Measurements from ENCODE around the gene MID1. TPM values are rescaled to one million over a fixed set of nuclear protein-coding genes. Genes with fewer than 3 reads are reported as not detected.

MID1 gene
- polyA plus RNA-seq, 3 donors from 2014 or later = not detected

DNA sequence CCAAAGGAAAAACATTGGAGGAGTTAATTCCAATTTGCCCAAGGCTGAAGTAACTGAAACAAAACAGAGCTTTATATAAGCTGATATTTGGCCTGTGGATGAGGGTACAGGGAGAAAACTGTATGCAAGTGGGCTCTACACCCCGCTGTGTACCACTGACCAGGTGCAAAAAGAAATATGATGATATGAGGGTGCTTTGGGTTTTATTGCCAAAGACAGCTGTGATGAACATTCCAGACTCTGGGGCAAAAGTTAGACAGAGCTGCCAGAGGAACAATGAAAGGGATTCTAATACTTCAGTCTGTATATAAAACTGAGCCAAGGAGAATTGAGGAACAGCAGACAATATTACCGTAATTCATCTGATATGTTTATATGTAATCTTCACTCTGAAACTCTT is 117.4 kb downstream of the MID1 start:
- no peaks in the 10 kb centered on the region for H3K4me1 Mint-ChIP-seq

GRCh38 chrX:10501611-10502010 is 118.8 kb downstream of the MID1 start:
- no peaks in the 10 kb centered on the region for H3K36me3 Mint-ChIP-seq
- H3K27ac Mint-ChIP-seq = no peak overlapping the region
- DNase-seq = no peak
- peaks cover 0 to 3% (median 0%) of the 10 kb centered on the region in 3 donors for H3K27me3 Mint-ChIP-seq (ENCODE audit: low read depth in 3 of 3)
- peaks cover 0 to 3% (median 0%) of the 10 kb centered on the region in 6 donors for H3K9me3 Mint-ChIP-seq
- no peak overlapping the region for H3K4me3 Mint-ChIP-seq
- H3K4me1 Mint-ChIP-seq = no peaks in the 10 kb centered on the region

More for the DNA sequence above, 117.4 kb downstream of the MID1 start:
- Mint-ChIP-seq H3K4me3 (no peak overlapping the region), H3K9me3 (peaks cover 0 to 3% (median 0%) of the 10 kb centered on the region in 6 donors), H3K36me3 (no peaks in the 10 kb centered on the region), H3K27me3 (ENCODE audit: low read depth in 3 of 3) (peaks cover 0 to 2% (median 0%) of the 10 kb centered on the region in 3 donors), H3K27ac (no peak overlapping the region)
- DNase-seq = no peak

DNA sequence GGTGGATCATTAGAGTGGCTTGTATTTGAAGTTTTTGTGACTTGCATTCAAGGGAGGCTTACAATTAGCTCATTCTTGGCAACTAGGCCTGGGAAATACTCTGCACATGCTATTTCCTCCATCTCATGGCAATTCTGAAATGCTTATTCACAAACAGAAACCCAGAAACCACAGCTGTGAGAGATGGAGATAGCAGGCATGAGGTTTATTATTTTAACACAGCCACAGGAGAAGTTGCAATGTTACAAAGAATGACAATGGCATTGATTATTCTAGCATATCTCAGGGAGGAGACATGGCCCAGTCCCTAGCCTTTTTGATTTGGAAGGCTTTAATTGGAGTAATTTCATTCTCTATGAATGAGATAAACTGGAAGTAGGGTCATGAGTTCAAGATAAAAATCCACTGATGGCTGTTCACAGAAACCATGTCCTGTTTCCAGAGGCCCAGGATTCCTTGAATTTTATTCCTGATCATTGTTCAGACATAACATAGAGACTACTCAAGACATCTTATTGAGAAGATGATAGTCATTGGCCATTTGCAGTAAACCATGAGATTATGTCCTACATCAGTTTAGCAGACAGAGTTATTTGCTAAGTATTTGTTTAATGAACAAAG is 123.9 kb downstream of the MID1 start:
- Mint-ChIP-seq H3K27ac (no peak overlapping the region), H3K4me3 (no peak overlapping the region), H3K27me3 (ENCODE audit: low read depth in 3 of 3) (peaks cover 1 to 5% (median 5%) of the 10 kb centered on the region in 3 donors), H3K36me3 (no peaks in the 10 kb centered on the region), H3K4me1 (no peaks in the 10 kb centered on the region), H3K9me3 (peaks cover 0 to under 1% (median 0%) of the 10 kb centered on the region in 6 donors)
- DNase-seq = no peak

- DNase-seq = no peak
- Mint-ChIP-seq H3K27me3 (ENCODE audit: low read depth in 3 of 3) (peaks cover 1 to 9% (median 5%) of the 10 kb centered on the region in 3 donors), H3K4me1 (no peaks in the 10 kb centered on the region), H3K4me3 (no peak overlapping the region), H3K36me3 (no peaks in the 10 kb centered on the region), H3K9me3 (no peaks in the 10 kb centered on the region), H3K27ac (no peak overlapping the region)
Observed at GRCh38 chrX:10495677-10496076, 124.7 kb downstream of the MID1 start.

DNA sequence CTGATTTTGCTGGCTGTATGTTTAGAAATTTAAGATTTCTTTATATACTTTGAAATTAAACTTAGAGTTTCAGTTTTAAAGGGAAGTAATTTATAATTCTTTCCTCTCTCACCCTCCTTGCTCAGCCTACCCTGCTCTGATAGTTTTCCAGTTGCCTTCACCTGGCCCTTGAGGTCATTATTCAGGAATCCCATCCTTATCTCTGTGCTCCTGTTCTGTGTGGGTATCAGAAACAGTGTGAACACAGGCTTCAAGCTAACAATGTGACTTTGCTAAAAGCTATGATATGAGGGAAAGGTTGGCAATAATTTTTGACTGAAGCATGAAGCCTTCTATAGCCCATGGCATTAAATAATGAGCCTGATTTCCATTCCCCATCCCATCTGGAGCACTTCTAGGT is 128.1 kb downstream of the MID1 start:
- Mint-ChIP-seq H3K27ac (no peak overlapping the region), H3K27me3 (ENCODE audit: low read depth in 3 of 3) (peaks cover 0 to 11% (median 7%) of the 10 kb centered on the region in 3 donors), H3K4me1 (no peaks in the 10 kb centered on the region), H3K9me3 (no peaks in the 10 kb centered on the region), H3K4me3 (no peak overlapping the region), H3K36me3 (no peaks in the 10 kb centered on the region)
- DNase-seq = no peak

GRCh38 chrX:10486373-10486772 is 134.0 kb downstream of the MID1 start:
- peaks cover 0 to 6% (median 3%) of the 10 kb centered on the region in 3 donors for H3K27me3 Mint-ChIP-seq (ENCODE audit: low read depth in 3 of 3)
- H3K27ac Mint-ChIP-seq = no peak overlapping the region
- no peak for DNase-seq
- H3K4me3 Mint-ChIP-seq = no peak overlapping the region
- H3K36me3 Mint-ChIP-seq = no peaks in the 10 kb centered on the region
- peaks cover 0 to 4% (median 0%) of the 10 kb centered on the region in 6 donors for H3K9me3 Mint-ChIP-seq
- no peaks in the 10 kb centered on the region for H3K4me1 Mint-ChIP-seq

DNA sequence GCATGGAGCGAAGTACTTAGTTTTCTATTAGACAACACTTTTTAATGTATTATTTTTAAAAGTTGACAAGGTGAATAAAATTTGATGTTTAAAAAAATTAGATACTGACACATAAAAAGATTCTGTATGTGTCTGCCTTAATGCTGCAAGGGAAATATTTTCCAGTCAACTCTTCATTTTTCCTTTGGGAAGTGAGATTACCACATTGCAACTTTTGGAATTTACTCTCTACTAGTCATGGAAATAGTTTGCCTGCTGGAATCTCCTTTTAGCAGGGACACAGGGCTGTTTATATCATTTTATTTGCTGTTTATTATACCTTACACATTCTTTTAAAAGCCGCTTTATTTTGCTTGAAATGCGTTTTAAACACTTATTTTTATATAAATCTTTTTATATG is 135.1 kb downstream of the MID1 start:
- H3K27ac Mint-ChIP-seq = no peak overlapping the region
- no peaks in the 10 kb centered on the region for H3K4me1 Mint-ChIP-seq
- H3K27me3 Mint-ChIP-seq (ENCODE audit: low read depth in 3 of 3) = peaks cover 0 to 3% (median 2%) of the 10 kb centered on the region in 3 donors
- H3K36me3 Mint-ChIP-seq = no peaks in the 10 kb centered on the region
- no peak overlapping the region for H3K4me3 Mint-ChIP-seq
- peaks cover 0 to 4% (median 0%) of the 10 kb centered on the region in 6 donors for H3K9me3 Mint-ChIP-seq
- DNase-seq = no peak

- Mint-ChIP-seq H3K27me3 (ENCODE audit: low read depth in 3 of 3) (peaks cover 0 to 3% (median 1%) of the 10 kb centered on the region in 3 donors), H3K27ac (no peak overlapping the region), H3K4me1 (no peaks in the 10 kb centered on the region), H3K36me3 (no peaks in the 10 kb centered on the region), H3K4me3 (no peak overlapping the region), H3K9me3 (peaks cover 0 to 4% (median 0%) of the 10 kb centered on the region in 6 donors)
- no peak for DNase-seq
Observed at GRCh38 chrX:10484683-10485247, 135.6 kb downstream of the MID1 start.

DNA sequence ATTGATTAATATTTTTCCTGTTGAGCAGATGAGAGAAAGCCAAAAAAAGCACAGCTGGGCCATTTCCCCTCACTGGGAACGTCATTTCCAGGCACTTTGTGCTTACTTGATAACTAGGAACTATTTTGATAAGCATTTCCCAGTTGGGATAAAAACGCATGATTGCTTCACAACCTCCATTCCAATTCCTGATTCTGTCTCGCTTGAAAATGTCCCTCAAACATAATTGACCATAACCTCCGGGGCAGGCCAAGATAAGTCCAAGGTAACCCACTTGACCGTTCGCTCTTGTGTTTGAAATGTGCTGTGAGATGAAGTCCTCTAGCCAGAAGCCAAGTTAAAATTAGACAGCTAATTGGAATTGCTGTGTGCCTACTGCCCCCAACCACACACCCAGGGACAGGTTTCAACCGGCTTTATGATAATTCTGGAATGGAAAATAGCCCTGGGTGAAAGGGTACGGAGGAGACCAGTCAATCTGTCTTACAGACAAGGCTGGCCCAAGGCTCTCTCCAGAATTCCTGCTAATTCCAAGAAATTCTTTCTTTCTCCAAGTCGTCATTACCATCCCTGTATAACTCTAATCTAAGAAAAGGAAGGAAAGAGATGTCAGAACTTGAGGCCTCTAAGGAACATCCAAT is 137.1 kb downstream of the MID1 start:
- H3K9me3 Mint-ChIP-seq = peaks cover 0 to 4% (median 0%) of the 10 kb centered on the region in 6 donors
- no peaks in the 10 kb centered on the region for H3K27me3 Mint-ChIP-seq (ENCODE audit: low read depth in 3 of 3)
- no peaks in the 10 kb centered on the region for H3K36me3 Mint-ChIP-seq
- no peak overlapping the region for H3K27ac Mint-ChIP-seq
- H3K4me1 Mint-ChIP-seq = no peaks in the 10 kb centered on the region
- no peak for DNase-seq
- no peak overlapping the region for H3K4me3 Mint-ChIP-seq

GRCh38 chrX:10482708-10483107 is 137.7 kb downstream of the MID1 start:
- H3K27ac Mint-ChIP-seq = no peak overlapping the region
- no peak overlapping the region for H3K4me3 Mint-ChIP-seq
- H3K36me3 Mint-ChIP-seq = no peaks in the 10 kb centered on the region
- H3K9me3 Mint-ChIP-seq = peaks cover 0 to 4% (median 0%) of the 10 kb centered on the region in 6 donors
- no peaks in the 10 kb centered on the region for H3K4me1 Mint-ChIP-seq
- H3K27me3 Mint-ChIP-seq (ENCODE audit: low read depth in 3 of 3) = no peaks in the 10 kb centered on the region
- DNase-seq = no peak

GRCh38 chrX:10482261-10482660 is 138.1 kb downstream of the MID1 start:
- no peaks in the 10 kb centered on the region for H3K36me3 Mint-ChIP-seq

DNA sequence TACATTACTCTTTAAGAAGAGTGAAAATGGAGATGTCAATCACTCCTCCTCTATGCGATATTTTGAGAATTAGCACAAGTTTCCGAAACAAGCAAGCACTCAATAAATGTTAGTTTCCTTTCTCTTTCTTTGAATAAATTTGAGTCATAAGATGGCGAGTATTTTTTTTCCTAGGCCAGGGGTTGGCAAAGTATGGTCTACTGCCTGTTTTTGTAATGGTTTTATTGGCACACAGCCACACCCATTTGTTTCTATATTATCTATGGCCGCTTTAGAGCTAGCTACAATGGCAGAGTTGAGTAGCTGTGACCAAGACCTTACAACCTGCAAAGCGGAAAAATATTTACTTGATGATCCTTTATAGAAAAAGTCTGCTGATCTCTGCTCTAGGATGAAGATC is 139.5 kb downstream of the MID1 start:
- no peaks in the 10 kb centered on the region for H3K27me3 Mint-ChIP-seq (ENCODE audit: low read depth in 3 of 3)
- no peak for DNase-seq
- no peaks in the 10 kb centered on the region for H3K36me3 Mint-ChIP-seq
- no peaks in the 10 kb centered on the region for H3K4me1 Mint-ChIP-seq
- H3K4me3 Mint-ChIP-seq = no peak overlapping the region
- no peak overlapping the region for H3K27ac Mint-ChIP-seq
- peaks cover 0 to 4% (median 0%) of the 10 kb centered on the region in 6 donors for H3K9me3 Mint-ChIP-seq

More at GRCh38 chrX:10482261-10482660, 138.1 kb downstream of the MID1 start:
- peaks cover 0 to 4% (median 0%) of the 10 kb centered on the region in 6 donors for H3K9me3 Mint-ChIP-seq
- H3K4me3 Mint-ChIP-seq = no peak overlapping the region
- no peaks in the 10 kb centered on the region for H3K27me3 Mint-ChIP-seq (ENCODE audit: low read depth in 3 of 3)
- DNase-seq = no peak
- H3K4me1 Mint-ChIP-seq = no peaks in the 10 kb centered on the region
- no peak overlapping the region for H3K27ac Mint-ChIP-seq

DNA sequence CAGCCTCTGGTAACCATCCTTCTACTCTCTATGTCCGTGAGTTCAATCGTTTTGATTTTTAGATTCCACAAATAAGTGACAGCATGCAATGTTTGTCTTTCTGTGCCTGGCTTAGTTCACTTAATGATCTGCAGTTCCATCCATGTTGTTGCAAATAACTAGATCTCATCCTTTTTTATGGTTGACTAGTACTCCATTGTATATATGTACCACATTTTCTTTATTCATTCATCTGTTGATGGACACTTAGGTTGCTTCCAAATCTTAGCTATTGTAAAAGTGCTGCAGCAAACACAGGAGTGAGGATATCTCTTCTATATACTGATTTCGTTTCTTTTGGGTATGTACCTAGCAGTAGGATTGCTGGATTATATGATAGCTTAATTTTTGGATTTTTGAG is 140.9 kb downstream of the MID1 start:
- Mint-ChIP-seq H3K4me3 (no peak overlapping the region), H3K36me3 (no peaks in the 10 kb centered on the region), H3K4me1 (no peaks in the 10 kb centered on the region), H3K27ac (no peak overlapping the region), H3K9me3 (peaks cover 0 to 4% (median 0%) of the 10 kb centered on the region in 6 donors), H3K27me3 (ENCODE audit: low read depth in 3 of 3) (no peaks in the 10 kb centered on the region)
- DNase-seq = no peak

GRCh38 chrX:10477525-10477924 is 142.9 kb downstream of the MID1 start:
- no peak overlapping the region for H3K4me3 Mint-ChIP-seq
- no peaks in the 10 kb centered on the region for H3K9me3 Mint-ChIP-seq
- H3K4me1 Mint-ChIP-seq = no peaks in the 10 kb centered on the region
- no peaks in the 10 kb centered on the region for H3K36me3 Mint-ChIP-seq
- H3K27me3 Mint-ChIP-seq (ENCODE audit: low read depth in 3 of 3) = no peaks in the 10 kb centered on the region
- DNase-seq = no peak
- H3K27ac Mint-ChIP-seq = no peak overlapping the region
